Skeletal muscle tissue (tissue), 4 donors: ENCODE data around the gene RAPSN. TPM values are rescaled to one million over a fixed set of nuclear protein-coding genes. Genes with fewer than 3 reads are reported as not detected.

ENCODE experiments used
- H3K27ac ChIP-seq: one replicate; pipeline ENCODE4 v1.7.0; 2013; ENCODE audit warnings: mild to moderate bottlenecking, low read depth, low read length, inconsistent platforms
- H3K27me3 ChIP-seq, 3 donors: one replicate each; pipeline ENCODE4 v1.7.0; 2013; ENCODE audit warnings: low read length in 3 of 3; ENCODE audit not compliant: control insufficient read depth in 3 of 3, insufficient read depth in 3 of 3
- H3K36me3 ChIP-seq, 3 donors: one replicate each; pipeline ENCODE4 v1.7.0; 2013; ENCODE audit warnings: low read length in 3 of 3; ENCODE audit not compliant: control insufficient read depth in 3 of 3, insufficient read depth in 3 of 3
- H3K4me1 ChIP-seq, 3 donors: one replicate each; pipeline ENCODE4 v1.7.0; 2013; ENCODE audit warnings: low read length in 3 of 3, mild to moderate bottlenecking in 3 of 3; ENCODE audit not compliant: control insufficient read depth in 3 of 3, insufficient read depth in 3 of 3
- H3K4me3 ChIP-seq, 3 donors: one replicate each; pipeline ENCODE4 v1.7.0; 2013; ENCODE audit warnings: low read length in 3 of 3
- H3K9ac ChIP-seq, 3 donors: one replicate each; pipeline ENCODE4 v1.7.0; 2013; ENCODE audit warnings: low read length in 3 of 3, mild to moderate bottlenecking in 3 of 3, moderate library complexity in 2 of 3, low read depth in 1 of 3
- H3K9me3 ChIP-seq, 3 donors: one replicate each; pipeline ENCODE4 v1.7.0; 2013; ENCODE audit warnings: low read length in 3 of 3; ENCODE audit not compliant: control insufficient read depth in 3 of 3
- total RNA-seq: library from RNA; depleted of rRNA; stranded (reverse); fragments of >200 nt; gene quantifications from one replicate; pipeline ENCODE4 v1.2.3, GENCODE V29; 2014
- donor health status: Osteomylitis.

RAPSN gene
- total RNA-seq, 1 donor from 2014 or later, result 44.9 TPM

- peaks cover 18 to 46% (median 24%) of the 10 kb centered on the region in 3 donors for H3K4me1 ChIP-seq
- H3K27ac ChIP-seq, result peak overlapping the region; percentile 82
- H3K36me3 ChIP-seq, result no peaks in the 10 kb centered on the region
- peak overlapping the region; percentile 32 to 68 (median 54) for H3K9ac ChIP-seq
- H3K4me3 ChIP-seq, result peak overlapping the region in 1 of 3 donors; percentile 49
- no peaks in the 10 kb centered on the region for H3K27me3 ChIP-seq
- no peaks in the 10 kb centered on the region for H3K9me3 ChIP-seq
These were observed 55.5 kb downstream of the RAPSN start for GRCh38 chr11:47393163-47394049.

- no peak overlapping the region for H3K9ac ChIP-seq
- no peaks in the 10 kb centered on the region for H3K27me3 ChIP-seq
- H3K4me1 ChIP-seq, result peaks cover 18 to 48% (median 24%) of the 10 kb centered on the region in 3 donors
- H3K9me3 ChIP-seq, result no peaks in the 10 kb centered on the region
- no peak overlapping the region for H3K4me3 ChIP-seq
- H3K36me3 ChIP-seq, result no peaks in the 10 kb centered on the region
- peak overlapping the region; percentile 82 for H3K27ac ChIP-seq
These were observed 56.3 kb downstream of the RAPSN start for GRCh38 chr11:47392546-47393162.

GRCh38 chr11:47391711-47392432 lies 57.1 kb downstream of the RAPSN start:
- Histone ChIP-seq H3K4me1 (peaks cover 18 to 48% (median 24%) of the 10 kb centered on the region in 3 donors), H3K27ac (peak overlapping the region; percentile 82), H3K27me3 (no peaks in the 10 kb centered on the region), H3K36me3 (no peaks in the 10 kb centered on the region), H3K9me3 (no peaks in the 10 kb centered on the region), H3K4me3 (no peak overlapping the region), H3K9ac (no peak overlapping the region)

- peaks cover 18 to 48% (median 24%) of the 10 kb centered on the region in 3 donors for H3K4me1 ChIP-seq
- peak overlapping the region; percentile 56 for H3K27ac ChIP-seq
- H3K9me3 ChIP-seq, result no peaks in the 10 kb centered on the region
These were observed 57.8 kb downstream of the RAPSN start for GRCh38 chr11:47391077-47391583.

GRCh38 chr11:47390422-47390760 lies 58.5 kb downstream of the RAPSN start:
- peaks cover 18 to 42% (median 23%) of the 10 kb centered on the region in 3 donors for H3K4me1 ChIP-seq
- H3K9me3 ChIP-seq, result no peaks in the 10 kb centered on the region
- H3K4me3 ChIP-seq, result no peak overlapping the region
- H3K27ac ChIP-seq, result peak overlapping the region; percentile 56
- no peaks in the 10 kb centered on the region for H3K36me3 ChIP-seq
- no peak overlapping the region for H3K9ac ChIP-seq
- H3K27me3 ChIP-seq, result no peaks in the 10 kb centered on the region

More at GRCh38 chr11:47391077-47391583, 57.8 kb downstream of the RAPSN start:
- Histone ChIP-seq H3K9ac (no peak overlapping the region), H3K4me3 (no peak overlapping the region), H3K27me3 (no peaks in the 10 kb centered on the region), H3K36me3 (no peaks in the 10 kb centered on the region)

GRCh38 chr11:47389577-47390421 lies 59.1 kb downstream of the RAPSN start:
- H3K36me3 ChIP-seq, result no peaks in the 10 kb centered on the region
- H3K27ac ChIP-seq, result no peak overlapping the region
- H3K4me3 ChIP-seq, result no peak overlapping the region
- H3K4me1 ChIP-seq, result peaks cover 16 to 38% (median 22%) of the 10 kb centered on the region in 3 donors
- no peaks in the 10 kb centered on the region for H3K9me3 ChIP-seq
- no peak overlapping the region for H3K9ac ChIP-seq
- H3K27me3 ChIP-seq, result no peaks in the 10 kb centered on the region

- no peaks in the 10 kb centered on the region for H3K9me3 ChIP-seq
- H3K36me3 ChIP-seq, result no peaks in the 10 kb centered on the region
- no peak overlapping the region for H3K27ac ChIP-seq
- peaks cover 8 to 33% (median 15%) of the 10 kb centered on the region in 3 donors for H3K4me1 ChIP-seq
- no peak overlapping the region for H3K4me3 ChIP-seq
- H3K9ac ChIP-seq, result no peak overlapping the region
- no peaks in the 10 kb centered on the region for H3K27me3 ChIP-seq
These were observed 60.0 kb downstream of the RAPSN start for GRCh38 chr11:47388697-47389576.

- no peak overlapping the region for H3K9ac ChIP-seq
- H3K4me3 ChIP-seq, result no peak overlapping the region
- no peaks in the 10 kb centered on the region for H3K9me3 ChIP-seq
- H3K4me1 ChIP-seq, result peaks cover under 1 to 25% (median 7%) of the 10 kb centered on the region in 3 donors
- H3K27ac ChIP-seq, result no peak overlapping the region
- H3K27me3 ChIP-seq, result no peaks in the 10 kb centered on the region
- no peaks in the 10 kb centered on the region for H3K36me3 ChIP-seq
These were observed 60.8 kb downstream of the RAPSN start for GRCh38 chr11:47387944-47388696.
